Mammary epithelial cell (primary cell): ENCODE data around the gene POLH.

Experiments
- EZH2 ChIP-seq: IDR thresholded peaks from 2 replicates; pipeline ENCODE4 v1.6.1; 2012; ENCODE audit warnings: low read length, inconsistent platforms, borderline replicate concordance
- TF ChIP-seq, protein P1 (sequence below), 2 donors: IDR thresholded peaks in 1 of 2; conservative IDR thresholded peaks in 1 of 2; 2 replicates each; pipeline ENCODE4 v1.5.1; 2011 to 2012; ENCODE audit warnings: inconsistent platforms in 2 of 2, low read length in 2 of 2, mild to moderate bottlenecking in 2 of 2, control low read depth in 1 of 2, low read depth in 1 of 2; ENCODE audit not compliant: insufficient read depth in 1 of 2; ENCODE audit errors: extremely low read depth in 1 of 2

DNA sequence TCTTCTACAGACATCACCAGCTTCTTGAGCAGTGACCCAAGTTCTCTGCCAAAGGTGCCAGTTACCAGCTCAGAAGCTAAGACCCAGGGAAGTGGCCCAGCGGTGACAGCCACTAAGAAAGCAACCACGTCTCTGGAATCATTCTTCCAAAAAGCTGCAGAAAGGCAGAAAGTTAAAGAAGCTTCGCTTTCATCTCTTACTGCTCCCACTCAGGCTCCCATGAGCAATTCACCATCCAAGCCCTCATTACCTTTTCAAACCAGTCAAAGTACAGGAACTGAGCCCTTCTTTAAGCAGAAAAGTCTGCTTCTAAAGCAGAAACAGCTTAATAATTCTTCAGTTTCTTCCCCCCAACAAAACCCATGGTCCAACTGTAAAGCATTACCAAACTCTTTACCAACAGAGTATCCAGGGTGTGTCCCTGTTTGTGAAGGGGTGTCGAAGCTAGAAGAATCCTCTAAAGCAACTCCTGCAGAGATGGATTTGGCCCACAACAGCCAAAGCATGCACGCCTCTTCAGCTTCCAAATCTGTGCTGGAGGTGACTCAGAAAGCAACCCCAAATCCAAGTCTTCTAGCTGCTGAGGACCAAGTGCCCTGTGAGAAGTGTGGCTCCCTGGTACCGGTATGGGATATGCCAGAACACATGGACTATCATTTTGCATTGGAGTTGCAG is 37.9 kb downstream of the POLH start:
- TF ChIP-seq, protein P1, sequence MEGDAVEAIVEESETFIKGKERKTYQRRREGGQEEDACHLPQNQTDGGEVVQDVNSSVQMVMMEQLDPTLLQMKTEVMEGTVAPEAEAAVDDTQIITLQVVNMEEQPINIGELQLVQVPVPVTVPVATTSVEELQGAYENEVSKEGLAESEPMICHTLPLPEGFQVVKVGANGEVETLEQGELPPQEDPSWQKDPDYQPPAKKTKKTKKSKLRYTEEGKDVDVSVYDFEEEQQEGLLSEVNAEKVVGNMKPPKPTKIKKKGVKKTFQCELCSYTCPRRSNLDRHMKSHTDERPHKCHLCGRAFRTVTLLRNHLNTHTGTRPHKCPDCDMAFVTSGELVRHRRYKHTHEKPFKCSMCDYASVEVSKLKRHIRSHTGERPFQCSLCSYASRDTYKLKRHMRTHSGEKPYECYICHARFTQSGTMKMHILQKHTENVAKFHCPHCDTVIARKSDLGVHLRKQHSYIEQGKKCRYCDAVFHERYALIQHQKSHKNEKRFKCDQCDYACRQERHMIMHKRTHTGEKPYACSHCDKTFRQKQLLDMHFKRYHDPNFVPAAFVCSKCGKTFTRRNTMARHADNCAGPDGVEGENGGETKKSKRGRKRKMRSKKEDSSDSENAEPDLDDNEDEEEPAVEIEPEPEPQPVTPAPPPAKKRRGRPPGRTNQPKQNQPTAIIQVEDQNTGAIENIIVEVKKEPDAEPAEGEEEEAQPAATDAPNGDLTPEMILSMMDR (conservative IDR thresholded peaks at IDR 0.05 in 1 of 2, IDR thresholded peaks at IDR 0.05 in 1 of 2; ENCODE audit: extremely low read depth in 1 of 2, insufficient read depth in 1 of 2, low read depth in 1 of 2, low read length in 2 of 2) = no peak
- no peak for TF ChIP-seq EZH2
